K562 (cell line): ENCODE results near the gene PDE8B.

Source experiments
- CTCF ChIP-seq, 3 experiments: IDR thresholded peaks in 2 of 3; conservative IDR thresholded peaks in 1 of 3; 2 replicates each; pipeline ENCODE4 v1.5.1; 2011 to 2012; ENCODE audit warnings: low read length in 3 of 3, mild to moderate bottlenecking in 3 of 3, control low read depth in 2 of 3, improper control_type of control experiment in 1 of 3, inconsistent platforms in 1 of 3, low read depth in 1 of 3, mixed read lengths in 1 of 3, moderate library complexity in 1 of 3; ENCODE audit not compliant: insufficient read depth in 2 of 3
- DPF2 ChIP-seq: fragments of 450-650 bp; IDR thresholded peaks from 2 replicates; pipeline ENCODE4 v1.6.1; 2016
- HDAC1 ChIP-seq, 2 experiments: fragments of 450-650 bp; IDR thresholded peaks; 2 replicates each; pipeline ENCODE4 v1.6.1; 2016 to 2017; ENCODE audit warnings: inconsistent platforms in 1 of 2, mild to moderate bottlenecking in 1 of 2, moderate library complexity in 1 of 2
- HNRNPUL1 ChIP-seq: fragments of 200-400 bp; formaldehyde crosslinking; IDR thresholded peaks from 2 replicates; pipeline ENCODE4 v1.6.1; 2017; ENCODE audit warnings: low read length
- MEF2A ChIP-seq: IDR thresholded peaks from 2 replicates; pipeline ENCODE4 v1.6.1; 2011; ENCODE audit warnings: low read depth, mild to moderate bottlenecking, low read length, moderate library complexity; ENCODE audit not compliant: control insufficient read depth
- POLR2A ChIP-seq: fragments of 450-650 bp; conservative IDR thresholded peaks from 2 replicates; pipeline ENCODE4 v1.6.1; 2016
- REST ChIP-seq, 2 experiments: fragments of 450-650 bp; formaldehyde crosslinking in 1 of 2; IDR thresholded peaks; 2 replicates each; pipeline versions ENCODE4 v1.4.0 to v1.6.1; 2014 to 2020; ENCODE audit warnings: mild to moderate bottlenecking in 2 of 2, borderline replicate concordance in 1 of 2, low read depth in 1 of 2
- YY1 ChIP-seq, 3 experiments: IDR thresholded peaks; 2 replicates each; pipeline ENCODE4 v1.6.1; 2011; ENCODE audit warnings: low read length in 2 of 3, mild to moderate bottlenecking in 2 of 3, moderate library complexity in 2 of 3, borderline replicate concordance in 1 of 3, control low read depth in 1 of 3, low read depth in 1 of 3; ENCODE audit not compliant: insufficient read depth in 3 of 3, insufficient replicate concordance in 2 of 3, control insufficient read depth in 1 of 3, insufficient read length in 1 of 3; ENCODE audit errors: extremely low read depth in 1 of 3
- ZBTB2 ChIP-seq: fragments of 450-650 bp; IDR thresholded peaks from 2 replicates; pipeline ENCODE4 v1.6.1; 2016; ENCODE audit warnings: antibody characterized with exemption
- ZNF830 ChIP-seq: fragments of 250-450 bp; sonication (Bioruptor Pico); IDR thresholded peaks from 2 replicates; pipeline ENCODE4 v1.5.0; 2021; ENCODE audit warnings: mild to moderate bottlenecking

- no peak for TF ChIP-seq HDAC1 (IDR thresholded peaks at IDR 0.05)
- TF ChIP-seq REST (IDR thresholded peaks at IDR 0.05; ENCODE audit: borderline replicate concordance), result no peak
- TF ChIP-seq REST (CRISPR knock-in tag; IDR thresholded peaks at IDR 0.05; ENCODE audit: low read depth), result no peak
- no peak for TF ChIP-seq ZBTB2
- TF ChIP-seq POLR2A, result no peak
- no peak for TF ChIP-seq DPF2
- no peak for TF ChIP-seq HNRNPUL1
- no peak for TF ChIP-seq YY1 (IDR thresholded peaks at IDR 0.05; ENCODE audit: borderline replicate concordance in 1 of 3, control insufficient read depth in 1 of 3, extremely low read depth in 1 of 3, insufficient read depth in 3 of 3, insufficient read length in 1 of 3, insufficient replicate concordance in 2 of 3, low read depth in 1 of 3, low read length in 2 of 3)
- TF ChIP-seq CTCF (IDR thresholded peaks at IDR 0.05 in 2 of 3, conservative IDR thresholded peaks at IDR 0.05 in 1 of 3; ENCODE audit: insufficient read depth in 2 of 3, low read depth in 1 of 3, low read length in 3 of 3), result no peak
- no peak for TF ChIP-seq MEF2A
- TF ChIP-seq ZNF830 (CRISPR knock-in tag), result no peak
Measured at GRCh38 chr5:77167695-77168121, 42.8 kb upstream of the PDE8B start.
